HAP-1 (cell line): ENCODE measurements around the gene MYLK.

Experiments
- DNase-seq, 2 experiments: peaks; one replicate each; pipeline ENCODE4 v3.0.0-alpha.2; 2016 to 2020; ENCODE audit warnings: low spot score in 2 of 2
- H3K27me3 ChIP-seq: fragments of 250-450 bp; sonication (Bioruptor Pico); 2 replicates; pipeline ENCODE4 v1.5.1; 2020; ENCODE audit warnings: low read depth, mild to moderate bottlenecking, moderate library complexity
- H3K36me3 ChIP-seq: fragments of 250-450 bp; sonication (Bioruptor Pico); replicated peaks from 2 replicates; pipeline ENCODE4 v1.5.1; 2020; ENCODE audit warnings: mild to moderate bottlenecking
- H3K4me1 ChIP-seq: fragments of 250-450 bp; sonication (Bioruptor Pico); 2 replicates; pipeline ENCODE4 v1.5.1; 2020; ENCODE audit warnings: mild to moderate bottlenecking
- H3K4me3 ChIP-seq: fragments of 250-450 bp; sonication (Bioruptor Pico); 2 replicates; pipeline ENCODE4 v1.5.1; 2020; ENCODE audit warnings: mild to moderate bottlenecking, moderate library complexity
- H3K9me3 ChIP-seq: fragments of 250-450 bp; sonication (Bioruptor Pico); 2 replicates; pipeline ENCODE4 v1.5.1; 2020; ENCODE audit warnings: mild to moderate bottlenecking, moderate library complexity
- in situ Hi-C: fragments of 300-500 bp; cut with MboI; formaldehyde crosslinking; loops from 3 replicates; pipeline ENCODE4 v1.14.3; 2020; ENCODE audit warnings: low sequenced_read_pairs, inconsistent platforms, mixed read lengths

Gene MYLK

DNA sequence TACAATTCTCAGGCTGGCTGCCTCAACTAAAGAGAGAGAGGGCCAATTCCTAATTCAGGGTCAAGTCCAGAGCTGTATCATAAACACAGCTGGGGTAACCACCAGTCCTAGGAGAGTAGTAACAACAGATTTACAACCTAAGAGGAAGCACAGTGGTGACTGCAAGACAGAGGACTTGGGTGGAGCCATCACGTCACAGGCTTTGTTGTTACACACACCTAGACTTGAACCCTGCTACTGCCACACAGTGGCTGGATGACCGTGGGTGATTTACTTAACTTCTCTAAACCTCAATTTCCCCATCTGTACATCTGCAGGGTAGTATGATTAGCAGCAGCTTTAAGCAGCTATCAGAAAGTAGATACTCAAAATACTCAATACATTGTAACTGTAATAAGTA lies 78.6 kb downstream of the MYLK start:
- in situ Hi-C loops = no loop called here
- no peaks in the 10 kb centered on the region for H3K9me3 ChIP-seq
- H3K27me3 ChIP-seq = no peaks in the 10 kb centered on the region
- no peaks in the 10 kb centered on the region for H3K36me3 ChIP-seq
- H3K4me1 ChIP-seq = no peaks in the 10 kb centered on the region
- DNase-seq = no peak
- H3K4me3 ChIP-seq = no peak overlapping the region

DNA sequence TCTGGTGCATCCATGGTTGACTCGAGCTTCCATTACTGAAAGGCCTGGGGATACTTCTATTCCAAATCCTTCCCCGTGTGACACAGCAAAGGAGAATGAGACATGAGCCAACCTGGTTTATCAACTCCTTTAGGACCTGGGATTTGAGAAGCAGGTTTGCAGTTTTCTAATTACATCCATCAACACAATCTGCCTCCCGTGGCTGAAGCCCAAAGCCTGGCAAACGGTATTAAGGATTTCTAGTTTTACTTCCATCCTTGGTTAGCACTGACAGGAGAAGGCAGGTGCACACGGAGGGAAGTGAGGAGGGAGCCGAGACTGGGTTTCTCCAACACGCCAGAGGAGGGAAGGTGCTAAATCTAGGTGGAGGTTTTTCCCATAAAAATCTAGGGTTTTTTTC lies 79.0 kb downstream of the MYLK start:
- H3K9me3 ChIP-seq = no peaks in the 10 kb centered on the region
- H3K4me1 ChIP-seq = no peaks in the 10 kb centered on the region
- no peak overlapping the region for H3K4me3 ChIP-seq
- in situ Hi-C loops = no loop called here
- no peaks in the 10 kb centered on the region for H3K36me3 ChIP-seq
- H3K27me3 ChIP-seq = no peaks in the 10 kb centered on the region
- no peak for DNase-seq

DNA sequence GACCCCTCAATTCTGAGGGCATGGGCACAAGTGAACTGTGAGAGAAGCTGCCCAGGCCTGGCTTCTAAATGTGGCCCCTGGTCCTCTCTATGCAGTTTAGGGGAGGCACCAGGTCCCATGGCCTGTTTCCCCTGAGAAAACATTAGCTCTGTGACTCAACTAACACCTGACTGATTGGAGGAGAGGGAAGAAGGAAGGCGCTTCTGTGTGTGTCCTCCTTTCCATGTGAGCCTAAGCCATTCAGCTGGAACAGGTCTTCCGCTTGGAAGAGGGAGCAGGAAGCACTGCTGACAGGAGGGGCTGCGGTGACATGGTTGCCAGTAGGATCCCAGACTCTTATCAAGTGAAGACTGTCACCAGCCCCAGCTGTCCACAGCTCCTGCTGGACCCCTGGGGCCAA lies 79.5 kb downstream of the MYLK start:
- H3K36me3 ChIP-seq = no peaks in the 10 kb centered on the region
- no peaks in the 10 kb centered on the region for H3K9me3 ChIP-seq
- no peak overlapping the region for H3K4me3 ChIP-seq
- H3K4me1 ChIP-seq = no peaks in the 10 kb centered on the region
- DNase-seq = no peak
- H3K27me3 ChIP-seq = no peaks in the 10 kb centered on the region
- in situ Hi-C loops = no loop called here

DNA sequence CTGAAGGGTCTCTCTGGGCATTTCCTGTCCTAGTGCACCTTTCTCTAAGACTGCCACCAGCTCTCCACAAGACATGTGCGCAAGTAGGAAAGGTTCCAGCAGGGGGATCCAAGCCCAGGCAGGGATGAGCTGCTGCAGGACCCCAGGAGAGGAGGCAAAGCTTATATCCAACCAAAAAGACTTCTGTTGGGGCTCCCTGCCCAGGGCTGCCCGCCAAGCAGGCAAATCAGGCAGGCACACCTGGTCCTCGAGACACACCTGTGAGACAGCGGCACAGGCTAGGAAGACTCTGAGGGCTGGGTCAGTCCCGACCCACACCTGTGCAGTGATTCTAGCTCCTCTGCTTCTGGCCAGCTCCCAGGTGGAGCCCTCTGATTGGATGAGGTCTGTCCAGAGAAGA lies 80.6 kb downstream of the MYLK start:
- no peak overlapping the region for H3K4me3 ChIP-seq
- H3K27me3 ChIP-seq = no peaks in the 10 kb centered on the region
- H3K4me1 ChIP-seq = no peaks in the 10 kb centered on the region
- DNase-seq = no peak
- H3K9me3 ChIP-seq = no peaks in the 10 kb centered on the region
- H3K36me3 ChIP-seq = no peaks in the 10 kb centered on the region
- in situ Hi-C loops = no loop called here

DNA sequence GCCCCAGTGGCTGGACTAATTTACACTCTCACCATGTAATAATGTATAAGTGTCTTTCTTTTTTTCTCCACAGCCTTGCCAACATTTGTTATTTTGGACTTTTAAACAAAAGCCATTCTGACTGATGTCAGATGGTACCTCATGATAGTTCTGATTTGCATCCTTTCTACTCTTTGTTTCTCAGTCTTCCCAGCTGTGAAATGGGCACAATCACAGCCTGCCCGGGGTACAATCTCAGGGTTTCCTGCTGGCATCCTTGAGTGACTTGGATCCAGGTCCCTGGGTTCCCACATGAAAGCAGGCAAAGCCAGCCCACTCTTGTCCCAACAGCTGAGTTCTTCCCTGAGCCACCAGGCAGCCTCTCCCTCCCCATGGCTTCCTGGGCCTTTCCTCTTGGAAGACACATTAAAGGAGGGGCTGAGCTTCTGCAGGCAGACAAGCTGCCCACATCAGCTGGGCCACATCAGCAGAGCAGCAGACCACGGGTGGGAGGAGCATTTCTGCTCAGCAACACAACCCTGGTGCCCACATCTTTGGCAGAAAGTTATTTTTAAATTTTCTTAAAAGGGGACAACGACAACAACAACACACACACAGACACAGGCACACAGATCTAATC lies 82.0 kb downstream of the MYLK start:
- Histone ChIP-seq H3K4me3 (no peak overlapping the region), H3K36me3 (no peaks in the 10 kb centered on the region), H3K27me3 (no peaks in the 10 kb centered on the region), H3K9me3 (no peaks in the 10 kb centered on the region), H3K4me1 (no peaks in the 10 kb centered on the region)
- in situ Hi-C loops = no loop called here
- no peak for DNase-seq

DNA sequence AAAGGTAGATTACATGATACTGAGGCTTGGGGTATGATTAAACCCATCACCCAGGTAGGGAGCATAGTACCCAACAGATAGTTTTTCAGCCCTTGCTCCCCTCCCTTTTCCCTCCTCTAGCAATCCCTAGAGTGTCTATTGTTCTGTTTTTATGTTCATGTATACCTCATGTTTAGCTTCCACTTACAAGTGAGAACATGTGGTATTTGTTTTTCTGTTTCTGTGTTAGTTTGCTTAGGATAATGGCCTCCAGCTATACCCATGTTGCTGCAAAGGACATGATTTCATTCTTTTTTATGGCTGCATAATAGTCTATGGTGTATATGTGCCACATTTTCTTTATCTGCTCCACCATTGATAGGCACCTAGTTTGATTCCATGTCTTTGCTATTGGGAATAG lies 82.7 kb downstream of the MYLK start:
- no peaks in the 10 kb centered on the region for H3K36me3 ChIP-seq
- no peaks in the 10 kb centered on the region for H3K9me3 ChIP-seq
- H3K4me3 ChIP-seq = no peak overlapping the region
- H3K27me3 ChIP-seq = no peaks in the 10 kb centered on the region
- no peak for DNase-seq
- H3K4me1 ChIP-seq = no peaks in the 10 kb centered on the region
- in situ Hi-C loops = no loop called here

DNA sequence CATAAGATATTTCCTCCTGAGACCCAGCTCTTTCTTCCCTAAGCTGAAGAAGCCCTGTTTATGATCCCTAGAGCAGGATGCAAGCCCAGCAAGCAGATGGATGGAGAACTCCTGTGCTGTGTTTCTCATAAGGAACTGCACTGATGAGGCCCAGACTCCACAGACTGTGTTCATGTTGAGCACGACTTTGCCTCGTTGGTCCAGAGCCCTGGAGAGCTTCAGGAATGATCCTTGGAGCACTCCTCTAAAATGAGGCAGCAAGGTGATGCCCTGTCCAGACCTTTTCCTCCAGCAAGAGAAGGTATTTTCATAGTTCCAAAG lies 83.8 kb downstream of the MYLK start:
- H3K4me3 ChIP-seq = no peak overlapping the region
- no peaks in the 10 kb centered on the region for H3K9me3 ChIP-seq
- H3K36me3 ChIP-seq = no peaks in the 10 kb centered on the region
- in situ Hi-C loops = no loop called here
- H3K4me1 ChIP-seq = no peaks in the 10 kb centered on the region
- H3K27me3 ChIP-seq = no peaks in the 10 kb centered on the region
- DNase-seq = no peak

DNA sequence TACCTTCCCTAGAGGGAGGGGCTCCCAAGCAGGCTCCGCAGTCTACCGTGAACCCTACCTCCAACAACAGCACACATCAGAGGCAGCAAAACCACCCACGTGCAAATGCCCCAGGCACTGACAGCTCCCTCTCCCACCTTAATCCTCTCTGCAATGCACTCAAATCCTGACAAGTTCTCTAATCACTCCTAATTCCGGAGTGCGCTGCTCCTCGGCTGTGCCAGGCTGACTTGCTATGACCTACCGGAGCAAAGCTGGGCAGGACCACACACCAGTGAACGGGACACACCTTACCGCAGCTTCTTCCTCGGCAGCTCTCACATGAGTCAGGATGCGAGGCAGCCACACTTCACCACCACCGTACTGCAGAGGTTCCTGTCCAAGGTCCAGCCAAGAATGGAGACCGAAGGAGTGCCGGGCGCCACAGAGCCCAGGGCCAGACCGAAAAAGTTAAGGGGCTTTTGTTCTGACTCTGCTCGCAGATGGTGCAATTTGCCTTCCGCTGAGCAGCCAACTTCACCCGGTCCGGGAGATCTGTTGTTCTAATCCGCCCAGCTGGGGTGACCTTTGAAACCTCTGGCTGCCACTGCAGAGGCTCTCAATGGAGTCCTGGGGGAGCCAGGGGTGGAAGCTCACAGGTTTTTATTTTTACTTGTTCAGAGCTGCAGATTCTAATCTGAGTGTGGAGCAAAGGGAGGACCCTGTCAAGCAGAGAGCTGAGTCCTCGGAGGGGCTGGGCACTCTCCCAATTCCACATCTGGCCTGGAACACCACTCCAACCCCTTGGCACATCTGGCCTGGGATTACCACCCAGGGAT lies 84.4 kb downstream of the MYLK start:
- Histone ChIP-seq H3K27me3 (no peaks in the 10 kb centered on the region), H3K4me1 (no peaks in the 10 kb centered on the region), H3K9me3 (no peaks in the 10 kb centered on the region), H3K4me3 (no peak overlapping the region), H3K36me3 (no peaks in the 10 kb centered on the region)
- peak in 1 of 2 experiments; percentile 22 for DNase-seq
- in situ Hi-C loops = no loop called here

DNA sequence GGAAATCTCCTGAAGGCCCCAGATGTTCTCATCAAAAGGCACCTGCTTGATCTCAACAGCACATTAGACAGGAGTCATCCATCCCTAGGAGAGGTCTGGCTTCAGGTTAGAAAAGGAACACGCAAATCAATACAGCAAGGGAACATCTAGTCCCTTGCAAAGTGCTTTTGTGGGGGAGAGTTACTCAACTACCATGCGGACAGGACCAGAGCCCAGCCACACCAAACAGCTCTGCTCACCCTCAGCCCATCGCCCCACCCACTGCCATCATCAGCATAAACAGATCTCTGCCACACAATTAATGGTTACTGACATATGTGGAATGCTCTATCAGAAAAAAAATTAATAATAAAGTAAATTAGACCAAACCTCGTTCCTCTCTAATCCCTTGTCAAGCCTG lies 85.6 kb downstream of the MYLK start:
- Histone ChIP-seq H3K27me3 (no peaks in the 10 kb centered on the region), H3K4me3 (no peak overlapping the region), H3K36me3 (no peaks in the 10 kb centered on the region), H3K9me3 (no peaks in the 10 kb centered on the region), H3K4me1 (no peaks in the 10 kb centered on the region)
- DNase-seq = no peak
- in situ Hi-C loops = no loop called here

DNA sequence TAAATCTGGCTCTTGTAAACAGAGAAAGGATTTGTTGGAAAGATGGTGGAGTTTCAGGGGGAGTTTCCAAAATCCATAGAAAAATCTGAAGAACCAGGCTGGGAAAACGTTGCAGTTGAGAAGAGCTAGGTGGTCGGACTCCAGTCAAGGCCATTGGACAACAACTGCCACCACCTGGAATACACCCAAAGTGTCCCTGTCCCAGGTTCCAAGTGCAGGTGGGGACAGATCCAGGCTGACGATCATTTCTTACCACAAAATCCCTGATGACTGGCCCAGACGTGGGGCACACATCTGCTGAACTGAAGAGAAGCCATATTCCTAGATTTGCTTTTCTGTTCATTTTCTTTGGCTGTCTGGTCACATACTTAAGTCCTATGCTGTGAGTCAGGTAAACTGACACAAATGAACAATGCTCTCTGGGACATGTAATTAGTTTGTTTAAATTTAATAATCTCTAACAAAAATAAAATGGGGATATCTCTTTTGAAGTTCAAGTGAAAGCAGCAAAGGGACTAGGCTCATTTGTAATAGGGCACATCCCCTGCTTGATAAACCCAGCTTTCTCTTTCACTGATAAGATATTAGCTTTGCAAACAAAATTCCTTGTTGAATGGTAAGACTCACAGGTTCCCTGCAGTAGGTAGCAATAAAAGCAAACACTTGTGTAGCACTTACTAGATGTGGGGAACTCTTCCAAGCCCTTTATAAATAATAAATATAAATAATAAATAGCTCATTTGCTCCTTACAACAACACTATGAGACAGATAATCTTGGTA lies 88.5 kb downstream of the MYLK start:
- Histone ChIP-seq H3K4me3 (no peak overlapping the region), H3K36me3 (no peaks in the 10 kb centered on the region), H3K4me1 (no peaks in the 10 kb centered on the region), H3K27me3 (no peaks in the 10 kb centered on the region), H3K9me3 (no peaks in the 10 kb centered on the region)
- DNase-seq = no peak
- in situ Hi-C loops = no loop called here

DNA sequence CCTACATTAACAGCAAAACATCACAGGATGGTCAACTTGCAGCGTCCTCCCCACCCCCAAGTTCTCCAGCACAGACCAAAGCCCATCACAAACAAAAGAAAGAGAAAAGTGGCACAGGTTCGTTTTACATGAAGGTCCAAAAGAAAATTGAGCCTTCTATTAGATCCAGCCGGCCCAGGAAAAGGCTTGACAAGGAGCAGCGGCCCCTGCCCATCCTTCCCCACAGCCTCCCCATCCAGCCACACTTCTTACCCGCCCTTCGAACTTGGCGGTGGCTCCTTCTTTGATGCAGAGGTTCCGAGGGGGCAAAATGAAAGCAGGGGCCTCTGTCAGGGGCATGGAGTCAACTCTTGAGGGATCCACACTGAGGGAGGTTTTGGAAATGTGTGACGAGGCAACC lies 90.7 kb downstream of the MYLK start:
- no peaks in the 10 kb centered on the region for H3K9me3 ChIP-seq
- H3K27me3 ChIP-seq = no peaks in the 10 kb centered on the region
- H3K36me3 ChIP-seq = no peaks in the 10 kb centered on the region
- no peak for DNase-seq
- no peak overlapping the region for H3K4me3 ChIP-seq
- in situ Hi-C loops = no loop called here
- no peaks in the 10 kb centered on the region for H3K4me1 ChIP-seq

DNA sequence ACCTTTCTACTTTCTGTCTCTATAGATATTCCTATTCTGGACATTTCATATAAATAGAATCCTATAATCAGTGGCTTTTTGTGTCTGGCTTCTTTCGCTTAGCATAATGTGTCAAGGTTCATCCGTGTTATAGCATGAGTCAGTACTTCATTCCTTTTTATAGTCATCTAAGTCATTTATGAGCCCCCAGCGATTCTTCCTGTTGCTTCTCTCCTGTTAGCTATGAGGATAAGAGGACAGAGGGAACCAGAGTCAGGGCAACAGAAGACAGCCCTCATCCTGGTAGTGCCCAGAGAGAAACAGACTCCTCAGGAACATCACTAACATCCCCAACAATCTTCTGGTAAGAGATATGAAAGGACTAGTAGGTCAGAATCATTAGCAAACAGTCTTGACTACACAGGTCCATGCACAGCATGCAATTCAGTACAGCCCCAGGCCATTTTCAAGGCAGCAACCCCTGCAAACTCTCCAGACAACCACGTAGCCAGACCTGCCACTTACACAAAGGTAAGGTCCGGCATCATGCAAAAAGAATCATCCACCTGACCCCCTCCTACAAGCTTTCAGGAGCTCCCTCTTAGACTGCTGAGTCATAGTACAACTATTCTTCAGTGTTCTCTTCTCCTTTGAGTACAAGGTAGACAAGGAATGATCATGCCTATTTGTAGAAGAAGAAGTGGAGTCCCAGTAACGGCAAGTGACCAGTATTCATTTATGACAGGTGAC lies 91.5 kb downstream of the MYLK start:
- Histone ChIP-seq H3K36me3 (no peaks in the 10 kb centered on the region), H3K27me3 (no peaks in the 10 kb centered on the region), H3K4me1 (no peaks in the 10 kb centered on the region), H3K9me3 (no peaks in the 10 kb centered on the region), H3K4me3 (no peak overlapping the region)
- DNase-seq = no peak
- in situ Hi-C loops = no loop called here

DNA sequence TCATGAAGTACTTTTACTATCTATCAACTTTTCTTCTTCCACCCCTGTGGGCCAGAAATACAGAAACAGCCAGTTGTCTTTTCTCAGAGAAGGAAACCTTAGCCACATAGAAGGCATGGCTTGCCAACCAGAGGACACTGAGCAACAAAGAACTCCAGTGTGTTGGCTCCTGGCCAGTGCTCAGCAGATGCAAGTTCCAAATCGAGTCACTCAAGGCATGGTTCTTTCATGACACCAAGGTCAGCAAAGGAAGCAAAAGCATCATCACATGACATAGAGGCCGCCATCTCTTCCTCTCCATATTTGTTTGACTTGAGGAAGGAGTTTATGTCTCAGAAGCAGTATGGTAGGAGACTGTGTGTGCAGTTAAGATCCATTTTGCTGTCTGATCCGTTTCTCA lies 92.2 kb downstream of the MYLK start:
- DNase-seq = no peak

DNA sequence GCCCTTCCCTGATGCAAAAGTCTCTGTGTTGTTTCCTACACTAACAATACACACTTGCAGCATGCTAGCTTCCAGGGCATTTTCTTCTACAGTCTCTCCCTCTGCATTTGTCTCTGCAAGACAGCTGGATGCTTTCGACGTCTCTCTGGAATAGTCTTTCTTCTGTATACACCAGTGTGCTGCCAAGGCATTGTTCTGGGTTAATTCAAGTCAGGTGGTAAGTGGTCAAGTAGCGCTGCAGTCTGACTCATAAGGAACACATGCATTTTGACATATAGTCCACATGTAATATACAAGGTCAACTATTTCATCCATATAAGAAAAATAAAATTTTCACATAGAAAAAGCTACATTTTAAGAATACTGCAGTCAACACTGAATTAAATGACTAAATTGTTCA lies 92.7 kb downstream of the MYLK start:
- DNase-seq = no peak
- Histone ChIP-seq H3K9me3 (no peaks in the 10 kb centered on the region), H3K4me1 (no peaks in the 10 kb centered on the region), H3K4me3 (no peak overlapping the region), H3K36me3 (no peaks in the 10 kb centered on the region), H3K27me3 (no peaks in the 10 kb centered on the region)
- in situ Hi-C loops = no loop called here

More for the DNA sequence above, 92.2 kb downstream of the MYLK start:
- Histone ChIP-seq H3K4me3 (no peak overlapping the region), H3K4me1 (no peaks in the 10 kb centered on the region), H3K9me3 (no peaks in the 10 kb centered on the region), H3K36me3 (no peaks in the 10 kb centered on the region), H3K27me3 (no peaks in the 10 kb centered on the region)
- in situ Hi-C loops = no loop called here
